Activated CD8-positive, alpha-beta T cell treated with anti-CD3 and anti-CD28 coated beads, Interleukin-2, amount 10 ng/mL, durations not matched to agents 7 days and 5 days (primary cell): Measurements from ENCODE around the gene FAM156B. TPM values are rescaled to one million over a fixed set of nuclear protein-coding genes. Genes with fewer than 3 reads are reported as not detected.

Source experiments
- total RNA-seq, 2 experiments: library from RNA; stranded (reverse); gene quantifications; one replicate each; pipeline ENCODE4 v1.2.3, GENCODE V29; 2021

FAM156B gene
- total RNA-seq, 2 experiments from 2014 or later, result 15.4 to 16.3 TPM

Other genes starting within 250 kb of the FAM156B start
- not detected for gene SSX7, start 242.4 kb upstream of the FAM156B start, total RNA-seq
- gene SSX2, start 190.2 kb upstream of the FAM156B start, total RNA-seq, result not detected
- not detected for gene SSX2B, start 146.1 kb upstream of the FAM156B start, total RNA-seq
- not detected for gene SPANXN5, start 99.9 kb upstream of the FAM156B start, total RNA-seq
- not detected for gene XAGE5, start 86.0 kb upstream of the FAM156B start, total RNA-seq
- gene XAGE3, start 29.2 kb upstream of the FAM156B start, total RNA-seq, result not detected
- 10 to 100 TPM; 19.3 to 19.7 TPM for gene FAM156A, start 61.2 kb downstream of the FAM156B start, total RNA-seq
- not detected for gene GPR173, start 151.5 kb downstream of the FAM156B start, total RNA-seq
- 10 to 100 TPM; 18.1 to 20.0 TPM for gene TSPYL2, start 185.0 kb downstream of the FAM156B start, total RNA-seq
- gene KANTR, start 196.8 kb downstream of the FAM156B start, total RNA-seq, result 10 to 100 TPM; 11.5 to 11.6 TPM